SK-N-SH (cell line): Measurements from ENCODE around the gene LMAN1. TPM values are rescaled to one million over a fixed set of nuclear protein-coding genes. Genes with fewer than 3 reads are reported as not detected.

ENCODE experiments used
- CTCF ChIA-PET: fragments of 300-600, 350-600 bp; formaldehyde crosslinking; extraction: SDS; loops from one replicate; lab custom pipeline; 2021; lab: Yijun Ruan, JAX
- POLR2A ChIA-PET: fragments of 350-600 bp; sonication (Branson Sonifier 250); formaldehyde crosslinking; extraction: SDS; loops from one replicate; lab custom pipeline; 2020; ENCODE audit warnings: antibody characterized with exemption, inconsistent platforms; lab: Yijun Ruan, JAX
- DNase-seq: peaks from one replicate; pipeline ENCODE4 v3.0.0; 2012
- H2AFZ ChIP-seq: fragments of 200-600 bp; sonication (generic); 2 replicates; pipeline ENCODE4 v1.8.1; 2016; ENCODE audit warnings: antibody characterized with exemption, mild to moderate bottlenecking, low read depth
- H3F3A ChIP-seq: fragments of 200-600 bp; sonication (generic); replicated peaks from 2 replicates; pipeline ENCODE3; 2016; ENCODE audit warnings: antibody characterized with exemption, mild to moderate bottlenecking; ENCODE audit not compliant: insufficient read depth
- H3K27ac ChIP-seq, 2 experiments: fragments of 200-500 bp in 1 of 2; fragments of 200-600 bp in 1 of 2; sonication (Bioruptor generic) in 1 of 2; sonication (generic), shearing (Covaris generic) in 1 of 2; 2 replicates each; pipeline versions ENCODE4 v1.5.1 to v1.6.1; 2014 to 2016; ENCODE audit warnings: low read depth in 2 of 2, inconsistent platforms in 1 of 2, low read length in 1 of 2, mild to moderate bottlenecking in 1 of 2, mixed read lengths in 1 of 2
- H3K27me3 ChIP-seq: fragments of 200-600 bp; sonication (generic), shearing (Covaris generic); 2 replicates; pipeline ENCODE4 v1.6.1; 2016; ENCODE audit warnings: mixed run types; ENCODE audit not compliant: insufficient read depth
- H3K36me3 ChIP-seq, 2 experiments: fragments of 200-500 bp in 1 of 2; fragments of 200-600 bp in 1 of 2; sonication (Bioruptor generic) in 1 of 2; sonication (generic) in 1 of 2; replicated peaks in 1 of 2; 2 replicates each; pipeline versions ENCODE3 to v1.5.1; 2014 to 2016; ENCODE audit warnings: low read length in 1 of 2, mild to moderate bottlenecking in 1 of 2; ENCODE audit not compliant: insufficient read depth in 2 of 2, control insufficient read depth in 1 of 2
- H3K4me1 ChIP-seq, 2 experiments: fragments of 200-500 bp in 1 of 2; fragments of 200-600 bp in 1 of 2; sonication (Bioruptor generic) in 1 of 2; sonication (generic), shearing (Covaris generic) in 1 of 2; 2 replicates each; pipeline versions ENCODE4 v1.5.1 to v1.6.1; 2014 to 2016; ENCODE audit warnings: low read depth in 1 of 2, low read length in 1 of 2, mixed run types in 1 of 2; ENCODE audit not compliant: insufficient read depth in 2 of 2, control insufficient read depth in 1 of 2
- H3K4me2 ChIP-seq: fragments of 200-600 bp; sonication (generic), shearing (Covaris generic); 2 replicates; pipeline ENCODE4 v1.6.1; 2017; ENCODE audit warnings: mixed run types
- H3K4me3 ChIP-seq, 2 experiments: fragments of 200-500 bp in 1 of 2; fragments of 200-600 bp in 1 of 2; sonication (Bioruptor generic) in 1 of 2; sonication (generic), shearing (Covaris generic) in 1 of 2; 2 replicates each; pipeline versions ENCODE4 v1.5.1 to v1.8.1; 2014 to 2016; ENCODE audit warnings: low read depth in 2 of 2, inconsistent platforms in 1 of 2, low read length in 1 of 2, mild to moderate bottlenecking in 1 of 2, mixed read lengths in 1 of 2, moderate library complexity in 1 of 2
- H3K79me2 ChIP-seq: fragments of 200-600 bp; sonication (generic); 2 replicates; pipeline ENCODE4 v1.8.1; 2017; ENCODE audit warnings: mild to moderate bottlenecking; ENCODE audit not compliant: insufficient read depth
- H3K9ac ChIP-seq: fragments of 200-600 bp; sonication (generic); 2 replicates; pipeline ENCODE4 v1.6.1; 2017; ENCODE audit warnings: mixed run types
- H3K9me2 ChIP-seq: fragments of 200-600 bp; sonication (generic); 2 replicates; pipeline ENCODE4 v1.6.1; 2017; ENCODE audit warnings: mixed run types
- H3K9me3 ChIP-seq: fragments of 200-600 bp; sonication (generic); 2 replicates; pipeline ENCODE4 v1.6.1; 2017; ENCODE audit warnings: mixed run types, mild to moderate bottlenecking, moderate library complexity
- H4K20me1 ChIP-seq: fragments of 200-600 bp; sonication (generic); 2 replicates; pipeline ENCODE4 v1.6.1; 2017; ENCODE audit warnings: mild to moderate bottlenecking, mixed run types; ENCODE audit not compliant: insufficient read depth
- CHD2 ChIP-seq: fragments of 150-350 bp; IDR thresholded peaks from 2 replicates; pipeline ENCODE4 v1.6.1; 2018; ENCODE audit warnings: low read length; ENCODE audit not compliant: partially characterized antibody
- EP300 ChIP-seq, 2 experiments: IDR thresholded peaks; 2 replicates each; pipeline versions ENCODE4 v1.4.0 to v1.6.1; 2012; ENCODE audit warnings: borderline replicate concordance in 1 of 2, low read depth in 1 of 2, low read length in 1 of 2
- FOXM1 ChIP-seq: IDR thresholded peaks from 2 replicates; pipeline ENCODE4 v1.4.0; 2012; ENCODE audit warnings: low read depth, mild to moderate bottlenecking
- GATA2 ChIP-seq: sonication (generic); formaldehyde crosslinking; IDR thresholded peaks from 2 replicates; pipeline ENCODE4 v1.5.0; 2020; ENCODE audit warnings: mild to moderate bottlenecking, missing genetic modification reagents
- IRF3 ChIP-seq: fragments of 150-350 bp; IDR thresholded peaks from 2 replicates; pipeline ENCODE4 v1.6.1; 2016; ENCODE audit warnings: mild to moderate bottlenecking, low read depth, low read length
- MAX ChIP-seq: IDR thresholded peaks from 2 replicates; pipeline ENCODE4 v1.4.0; 2012; ENCODE audit warnings: low read depth
- NRF1 ChIP-seq: IDR thresholded peaks from 2 replicates; pipeline ENCODE4 v1.6.1; 2012; ENCODE audit warnings: low read depth, mild to moderate bottlenecking, low read length
- RAD21 ChIP-seq: IDR thresholded peaks from 2 replicates; pipeline ENCODE4 v1.6.1; 2012; ENCODE audit warnings: mild to moderate bottlenecking, low read length
- RCOR1 ChIP-seq: fragments of 150-350 bp; IDR thresholded peaks from 2 replicates; pipeline ENCODE4 v1.6.1; 2017; ENCODE audit warnings: antibody characterized with exemption, low read length
- REST ChIP-seq: IDR thresholded peaks from 2 replicates; pipeline ENCODE4 v1.6.1; 2012; ENCODE audit warnings: mild to moderate bottlenecking, low read depth, low read length, moderate library complexity
- TAF1 ChIP-seq: IDR thresholded peaks from 2 replicates; pipeline ENCODE4 v1.6.1; 2012; ENCODE audit warnings: low read depth, mild to moderate bottlenecking, low read length, moderate library complexity, borderline replicate concordance
- TCF12 ChIP-seq: IDR thresholded peaks from 2 replicates; pipeline ENCODE4 v1.4.0; 2012
- TEAD4 ChIP-seq: IDR thresholded peaks from 2 replicates; pipeline ENCODE4 v1.4.0; 2012; ENCODE audit warnings: mild to moderate bottlenecking, borderline replicate concordance; ENCODE audit not compliant: insufficient read depth
- USF1 ChIP-seq: IDR thresholded peaks from 2 replicates; pipeline ENCODE4 v1.4.0; 2012; ENCODE audit warnings: low read depth, borderline replicate concordance
- USF2 ChIP-seq: fragments of 150-350 bp; IDR thresholded peaks from 2 replicates; pipeline ENCODE4 v1.6.1; 2017; ENCODE audit warnings: antibody characterized with exemption, low read length, low read depth, borderline replicate concordance
- WGBS: methylation state at CpG from one replicate; pipeline ENCODE4 v1.1.6; 2017; ENCODE audit warnings: low lambda C conversion rate; 5-methylcytosine and 5-hydroxymethylcytosine counted together
- polyA plus RNA-seq, 3 experiments: library from polyadenylated mRNA; depleted of rRNA; stranded (reverse); fragments of >200 nt; gene quantifications; 2 replicates each; pipeline ENCODE4 v1.2.3, GENCODE V29; 2012

LMAN1 gene
- polyA plus RNA-seq, 1 of the 3 experiments (the other 2 are of a cell fraction): 43.4 TPM

GRCh38 chr18:59344996-59345395, 14.1 kb downstream of the LMAN1 start:
- WGBS: 61% methylated on average over 1 of the region's 1 CpG
- H3K9me3 ChIP-seq: no peaks in the 10 kb centered on the region
- H4K20me1 ChIP-seq: peaks cover 5% of the 10 kb centered on the region
- H3K9ac ChIP-seq: no peak overlapping the region
- H3K36me3 ChIP-seq: peaks cover 72 to 98% of the 10 kb centered on the region in 2 experiments
- H3K27me3 ChIP-seq: no peaks in the 10 kb centered on the region
- no peak overlapping the region for H3K27ac ChIP-seq
- H3K79me2 ChIP-seq: peaks cover 41% of the 10 kb centered on the region
- H3F3A ChIP-seq: peaks cover 9% of the 10 kb centered on the region
- H3K4me3 ChIP-seq: no peak overlapping the region
- POLR2A ChIA-PET: no interaction called here
- H3K4me2 ChIP-seq: no peak overlapping the region
- no peak overlapping the region for H2AFZ ChIP-seq
- no peak for TF ChIP-seq USF1
- no peak for TF ChIP-seq FOXM1
- TF ChIP-seq CHD2: no peak
- TF ChIP-seq RCOR1: no peak
- no peak for TF ChIP-seq TCF12
- TF ChIP-seq TEAD4: no peak
- TF ChIP-seq TAF1: no peak
- no peak for TF ChIP-seq USF2
- no peak for TF ChIP-seq GATA2 (CRISPR knock-in tag)
- no peak for TF ChIP-seq REST
- no peak for TF ChIP-seq MAX
- no peak for TF ChIP-seq EP300 (IDR thresholded peaks at IDR 0.05; ENCODE audit: borderline replicate concordance in 1 of 2, low read depth in 1 of 2, low read length in 1 of 2)
- no peak for TF ChIP-seq IRF3
- TF ChIP-seq NRF1: no peak
- no peak for TF ChIP-seq RAD21
- H3K4me1 ChIP-seq: no peaks in the 10 kb centered on the region; a peak in 2 of 4 replicates
- CTCF ChIA-PET: interaction anchor here (1.2 kb wide), 1 partner anchor 58 kb away, joined by 3 read pairs; no protein-coding TSS in a partner anchor
- H3K9me2 ChIP-seq: no peaks in the 10 kb centered on the region
- no peak for DNase-seq
